Calu3 (cell line): ENCODE measurements around the gene CEP131. TPM values are rescaled to one million over a fixed set of nuclear protein-coding genes. Genes with fewer than 3 reads are reported as not detected.
A peak's percentile ranks its signal among the peaks of the same experiment; 100 is the strongest.

Source experiments
- BruUV-seq: library from RNA; stranded (reverse); fragments of 400-500 nt; replicated peaks from 2 replicates; lab custom pipeline; 2021; lab: Mats Ljungman, UMichigan
- CTCF ChIA-PET: fragments of 300-600 bp; sonication (Branson Sonifier 250); formaldehyde crosslinking; loops from one replicate; lab custom pipeline; 2022; ENCODE audit warnings: antibody characterized with exemption; lab: Charles Lee
- DNase-seq: peaks from one replicate; pipeline ENCODE4 v3.0.0; 2022
- H3K27ac Mint-ChIP-seq: one replicate; pipeline ENCODE4 v1.8.0; 2022; ENCODE audit warnings: mixed read lengths; ENCODE audit not compliant: unreplicated experiment
- H3K27me3 Mint-ChIP-seq: one replicate; pipeline ENCODE4 v1.8.0; 2022; ENCODE audit warnings: mixed read lengths; ENCODE audit not compliant: unreplicated experiment
- H3K36me3 Mint-ChIP-seq: one replicate; pipeline ENCODE4 v1.8.0; 2022; ENCODE audit warnings: mild to moderate bottlenecking, moderate library complexity, mixed read lengths; ENCODE audit not compliant: insufficient read depth, unreplicated experiment
- H3K4me1 Mint-ChIP-seq: one replicate; pipeline ENCODE4 v1.8.0; 2022; ENCODE audit warnings: mild to moderate bottlenecking, low read depth, mixed read lengths; ENCODE audit not compliant: unreplicated experiment
- H3K4me3 Mint-ChIP-seq: one replicate; pipeline ENCODE4 v1.8.0; 2022; ENCODE audit warnings: mild to moderate bottlenecking, low read depth, moderate library complexity, mixed read lengths; ENCODE audit not compliant: unreplicated experiment
- H3K9me3 Mint-ChIP-seq: one replicate; pipeline ENCODE4 v1.8.0; 2022; ENCODE audit warnings: low read depth, mixed read lengths; ENCODE audit not compliant: unreplicated experiment
- CTCF ChIP-seq: fragments of 200-600 bp; IDR thresholded peaks from one replicate; pipeline ENCODE4 v1.8.0; 2022; ENCODE audit warnings: antibody characterized with exemption; ENCODE audit not compliant: unreplicated experiment
- intact Hi-C: fragments of 100-400 bp; cut with micrococcal nuclease; formaldehyde crosslinking; loops from one replicate; pipeline ENCODE4 v1.10.0; 2022; ENCODE audit not compliant: unreplicated experiment
- total RNA-seq: library from RNA; stranded (reverse); gene quantifications from 2 replicates; pipeline ENCODE4 v1.2.3, GENCODE V29; 2022

Gene CEP131
- total RNA-seq, 1 experiment from 2014 or later = 28.2 TPM

- Mint-ChIP-seq H3K4me3 (no peak overlapping the region), H3K27ac (no peak overlapping the region), H3K27me3 (no peaks in the 10 kb centered on the region), H3K36me3 (peaks cover 52% of the 10 kb centered on the region), H3K4me1 (no peaks in the 10 kb centered on the region), H3K9me3 (no peaks in the 10 kb centered on the region)
- no peak for TF ChIP-seq CTCF
- BruUV-seq = no TSS peak
- CTCF ChIA-PET = interaction anchor here (0.6 kb wide), 1 partner anchor 34 kb away, joined by 3 read pairs; no protein-coding TSS in a partner anchor
- intact Hi-C loops = no loop called here
- no peak for DNase-seq
These were observed 35.5 kb upstream of the CEP131 start for GRCh38 chr17:81258292-81258691.

GRCh38 chr17:81257533-81257932 lies 34.8 kb upstream of the CEP131 start:
- Mint-ChIP-seq H3K9me3 (no peaks in the 10 kb centered on the region), H3K27ac (no peak overlapping the region), H3K4me3 (no peak overlapping the region), H3K36me3 (peaks cover 56% of the 10 kb centered on the region), H3K4me1 (no peaks in the 10 kb centered on the region), H3K27me3 (no peaks in the 10 kb centered on the region)
- no peak for TF ChIP-seq CTCF
- intact Hi-C loops = no loop called here
- no TSS peak for BruUV-seq
- CTCF ChIA-PET = no interaction called here
- no peak for DNase-seq

- TF ChIP-seq CTCF = no peak
- intact Hi-C loops = no loop called here
- Mint-ChIP-seq H3K9me3 (no peaks in the 10 kb centered on the region), H3K27me3 (no peaks in the 10 kb centered on the region), H3K27ac (no peak overlapping the region), H3K4me1 (no peaks in the 10 kb centered on the region), H3K36me3 (peaks cover 54% of the 10 kb centered on the region), H3K4me3 (no peak overlapping the region)
- no peak for DNase-seq
- no TSS peak for BruUV-seq
- CTCF ChIA-PET = interaction anchor here (0.6 kb wide), 1 partner anchor 307 kb away, joined by 3 read pairs; no protein-coding TSS in a partner anchor
These were observed 33.9 kb upstream of the CEP131 start for GRCh38 chr17:81256616-81257015.

GRCh38 chr17:81254955-81255717 lies 32.4 kb upstream of the CEP131 start:
- Mint-ChIP-seq H3K4me1 (no peaks in the 10 kb centered on the region), H3K36me3 (peaks cover 64% of the 10 kb centered on the region), H3K4me3 (no peak overlapping the region), H3K27me3 (no peaks in the 10 kb centered on the region), H3K9me3 (no peaks in the 10 kb centered on the region), H3K27ac (no peak overlapping the region)
- peak; percentile 35 for TF ChIP-seq CTCF
- intact Hi-C loops = loop anchor here (5.0 kb wide), 1 partner anchor 227 kb away; no protein-coding TSS in a partner anchor
- CTCF ChIA-PET = interaction anchor here (1.0 kb wide), 2 partner anchors 228 to 230 kb away, joined by 3 to 4 read pairs; no protein-coding TSS in a partner anchor
- no TSS peak for BruUV-seq
- peak; percentile 54 for DNase-seq
